ENCODE data around the gene CSMD2.
"Not testable (repeated sequence)": the region's sequence is repeated elsewhere in the genome, so short reads cannot be mapped to it uniquely, and the experiment has no call there.

Gene CSMD2

DNA sequence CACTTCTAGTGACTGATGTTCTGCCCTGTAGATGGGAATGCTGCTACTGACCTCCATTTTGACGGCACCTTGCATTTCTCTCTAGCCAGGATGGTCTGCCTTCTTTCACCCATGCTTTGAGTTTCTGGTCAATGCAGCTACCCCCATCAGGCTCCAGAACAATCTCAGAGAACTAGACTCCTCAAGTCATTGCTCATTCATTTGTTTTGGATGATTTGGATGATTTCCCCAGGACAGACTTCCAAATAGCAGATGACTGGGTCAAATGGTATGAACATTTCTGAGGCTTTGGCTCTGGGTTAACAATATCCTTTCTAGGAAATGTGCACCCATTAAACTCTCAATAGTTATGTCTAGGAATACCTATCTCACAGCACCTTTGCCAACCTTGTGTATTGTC lies 63.9 kb downstream of the CSMD2 start:
- no peak for DNase-seq

GRCh38 chr1:34100332-34100731 lies 64.7 kb downstream of the CSMD2 start:
- no peak for DNase-seq

DNA sequence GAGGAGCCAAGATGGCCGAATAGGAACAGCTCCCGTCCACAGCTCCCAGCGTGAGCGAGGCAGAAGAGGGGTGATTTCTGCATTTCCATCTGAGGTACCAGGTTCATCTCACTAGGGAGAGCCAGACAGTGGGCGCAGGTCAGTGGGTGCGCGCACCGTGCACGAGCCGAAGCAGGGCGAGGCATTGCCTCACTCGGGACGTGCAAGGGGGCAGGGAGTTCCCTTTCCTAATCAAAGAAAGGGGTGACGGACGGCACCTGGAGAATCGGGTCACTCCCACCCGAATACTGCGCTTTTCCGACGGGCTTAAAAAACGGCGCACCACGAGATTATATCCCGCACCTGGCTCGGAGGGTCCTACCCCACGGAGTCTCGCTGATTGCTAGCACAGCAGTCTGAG lies 72.6 kb downstream of the CSMD2 start:
- not testable (repeated sequence) for DNase-seq

DNA sequence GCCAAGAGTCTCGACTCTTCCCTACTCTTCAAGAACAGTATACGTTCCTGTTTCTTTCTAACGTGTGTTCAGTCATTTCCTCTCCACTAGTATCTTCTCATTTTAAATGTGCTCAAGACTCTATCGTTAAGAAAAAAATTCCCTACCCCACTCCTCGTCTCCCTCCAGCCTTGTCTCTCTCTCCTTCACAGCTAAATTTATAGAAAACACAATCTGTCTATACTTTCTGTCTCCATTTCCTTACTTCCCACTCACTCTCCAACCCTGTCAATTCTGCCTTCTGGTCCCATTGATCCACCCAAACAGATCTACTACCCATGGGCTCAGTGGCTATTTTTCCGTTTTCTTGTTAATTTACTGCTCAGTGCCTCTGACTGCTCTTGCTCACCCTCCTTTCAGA lies 75.3 kb downstream of the CSMD2 start:
- DNase-seq, result no peak

- DNase-seq, result no peak
Measured at GRCh38 chr1:34087986-34088385, 77.0 kb downstream of the CSMD2 start.

- no peak for DNase-seq
Measured at GRCh38 chr1:34086561-34086960, 78.5 kb downstream of the CSMD2 start.

DNA sequence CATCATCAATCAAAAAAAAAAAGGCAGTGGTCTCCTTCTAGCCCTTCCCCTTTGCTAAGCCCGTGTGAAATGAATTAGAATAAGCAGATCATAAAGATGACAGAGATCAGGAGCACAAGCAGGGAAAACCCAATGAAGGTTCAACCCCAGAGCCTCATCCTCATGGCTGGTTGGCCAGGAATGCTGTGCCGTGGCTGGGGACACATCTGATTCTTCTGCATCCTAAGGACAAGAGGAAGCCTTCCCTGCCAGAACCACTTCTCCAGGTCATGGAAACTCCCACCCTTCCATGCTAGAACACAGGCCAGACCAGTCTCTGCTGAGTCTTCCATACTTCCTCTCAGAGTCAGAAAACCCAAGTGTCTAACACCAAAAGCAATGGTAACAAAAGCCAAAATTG lies 81.1 kb downstream of the CSMD2 start:
- no peak for DNase-seq

DNA sequence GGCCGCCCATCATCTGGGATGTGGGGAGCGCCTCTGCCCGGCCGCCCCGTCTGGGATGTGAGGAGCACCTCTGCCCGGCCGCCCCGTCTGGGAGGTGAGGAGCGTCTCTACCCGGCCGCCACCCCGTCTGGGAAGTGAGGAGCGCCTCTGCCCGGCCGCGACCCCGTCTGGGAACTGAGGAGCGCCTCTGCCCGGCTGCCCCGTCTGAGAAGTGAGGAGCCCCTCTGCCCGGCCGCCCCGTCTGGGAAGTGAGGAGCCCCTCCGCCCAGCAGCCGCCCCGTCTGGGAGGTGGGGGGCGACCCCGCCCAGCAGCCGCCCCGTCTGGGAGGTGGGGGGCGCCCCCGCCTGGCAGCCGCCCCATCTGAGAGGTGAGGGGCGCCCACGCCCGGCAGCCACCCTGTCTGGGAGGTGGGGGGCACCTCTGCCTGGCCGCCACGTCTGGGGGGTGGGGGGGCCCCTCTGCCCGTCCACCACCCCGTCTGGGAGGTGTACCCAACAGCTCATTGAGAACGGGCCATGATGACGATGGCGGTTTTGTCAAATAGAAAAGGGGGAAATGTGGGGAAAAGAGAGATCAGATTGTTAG lies 82.9 kb downstream of the CSMD2 start:
- not testable (repeated sequence) for DNase-seq

DNA sequence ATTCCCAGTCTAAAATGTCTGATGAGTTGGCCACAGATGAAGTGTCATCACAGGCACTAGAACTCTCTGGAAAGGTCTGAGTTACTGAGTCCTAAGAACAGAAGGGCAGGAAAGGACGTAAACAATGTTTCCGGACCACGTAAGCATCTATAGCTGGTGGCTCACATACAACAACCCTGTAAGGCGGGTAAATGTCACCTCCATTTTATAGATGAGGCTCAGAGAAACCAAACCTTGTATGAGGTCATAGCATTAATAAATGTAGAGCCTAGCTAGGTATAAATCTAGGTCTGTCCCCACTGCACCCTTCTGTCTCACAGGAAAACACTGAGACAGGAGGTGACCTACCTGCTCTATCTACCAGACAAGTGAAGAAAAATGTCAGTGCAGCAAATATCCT lies 86.6 kb downstream of the CSMD2 start:
- no peak for DNase-seq

DNA sequence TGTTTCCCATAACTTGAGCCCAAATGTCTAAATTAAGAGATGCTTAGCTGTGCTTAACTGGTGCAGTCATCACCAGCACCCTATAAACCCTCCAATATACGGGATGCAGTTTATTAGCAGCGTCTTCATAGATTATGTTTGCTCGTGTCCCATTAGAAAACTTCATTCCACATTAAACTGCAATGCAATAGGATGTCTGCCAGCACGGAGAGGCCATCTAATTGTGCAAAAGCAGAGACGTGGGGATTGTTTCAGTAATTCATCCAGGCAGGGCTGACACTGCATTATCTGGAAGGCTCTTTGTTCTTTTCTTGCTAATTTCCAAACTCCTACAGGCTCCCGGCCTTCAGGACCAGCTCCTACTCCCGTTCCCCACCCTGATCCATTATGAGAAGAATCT lies 89.5 kb downstream of the CSMD2 start:
- no peak for DNase-seq

GRCh38 chr1:34073028-34073695 lies 91.9 kb downstream of the CSMD2 start:
- no peak for DNase-seq

DNA sequence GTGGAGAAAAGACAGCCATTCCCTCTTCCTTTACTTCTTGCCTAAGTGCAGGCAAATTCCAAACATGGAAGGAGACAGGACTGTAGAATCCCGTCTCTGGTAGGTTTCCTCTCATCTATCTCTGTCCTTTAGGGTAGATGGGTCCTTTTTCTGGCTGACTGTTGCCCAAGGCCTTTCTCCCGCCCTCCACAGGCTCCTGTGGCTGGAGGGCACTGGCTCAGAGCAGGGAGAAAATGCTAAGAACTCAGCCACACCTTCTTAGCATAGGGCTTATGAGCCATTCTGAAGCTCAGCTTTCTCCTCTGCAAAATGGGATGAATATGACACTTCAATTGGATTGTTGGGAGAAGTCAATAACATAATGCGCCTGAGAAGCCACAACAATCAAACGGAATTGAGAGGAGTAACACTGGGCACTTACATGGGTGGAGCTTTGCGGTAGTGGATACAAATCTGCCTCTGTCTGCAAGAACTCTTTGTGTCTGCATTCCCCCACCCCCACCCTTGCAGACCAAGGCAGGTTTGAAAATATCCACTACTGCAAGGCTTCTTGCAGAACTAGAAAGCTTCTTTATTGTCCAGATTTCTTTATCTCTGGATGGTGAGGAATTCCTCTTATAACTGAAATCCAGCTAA lies 94.7 kb downstream of the CSMD2 start:
- no peak for DNase-seq

- no peak for DNase-seq
Measured at GRCh38 chr1:34066981-34067603, 97.9 kb downstream of the CSMD2 start.

DNA sequence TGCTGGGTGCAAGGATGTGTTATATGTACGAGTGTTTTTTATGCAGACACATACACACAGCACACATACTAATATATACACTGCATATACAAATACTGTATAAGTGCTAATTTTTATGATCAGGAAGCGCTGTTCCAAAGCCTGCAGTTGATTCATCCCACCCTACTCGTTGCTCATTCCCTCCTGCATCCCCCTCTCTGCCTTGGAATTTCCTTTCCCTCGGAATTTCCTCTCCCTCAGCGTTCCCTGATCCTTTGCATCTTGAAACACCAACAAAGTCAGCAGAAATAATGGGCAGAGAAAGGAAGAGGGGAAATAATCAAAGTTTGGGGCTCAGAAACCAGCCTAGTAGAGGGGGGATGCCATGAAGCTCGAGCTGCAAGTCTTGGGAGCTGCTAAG lies 98.9 kb downstream of the CSMD2 start:
- DNase-seq, result no peak

GRCh38 chr1:34065498-34065897 lies 99.5 kb downstream of the CSMD2 start:
- DNase-seq, result no peak

DNA sequence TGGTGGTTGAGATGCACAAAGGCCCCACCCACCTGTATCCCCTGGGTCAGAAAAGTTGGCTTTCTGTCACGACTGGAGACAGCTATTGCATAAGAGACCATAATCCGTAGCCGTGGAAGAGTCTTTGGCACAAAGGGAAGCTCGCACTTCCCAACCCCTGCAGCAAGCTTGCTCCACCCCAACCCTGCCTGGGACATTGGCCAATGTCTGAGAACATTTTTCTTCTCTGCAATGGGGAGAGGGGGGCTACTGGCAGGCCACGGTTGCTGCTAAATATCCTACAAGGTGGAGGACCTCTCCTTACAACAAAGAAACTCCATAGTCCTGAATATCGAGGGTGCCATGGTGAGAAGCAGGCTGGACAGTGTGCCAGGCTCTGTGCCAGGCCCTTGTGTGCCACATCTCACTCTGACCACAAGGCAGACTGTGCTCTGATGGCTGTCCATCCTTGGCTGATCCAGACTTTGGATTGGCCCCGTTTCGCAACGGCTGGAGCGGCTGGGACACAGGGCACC lies 104.1 kb downstream of the CSMD2 start:
- no peak for DNase-seq

- no peak for DNase-seq
Measured at GRCh38 chr1:34060187-34060730, 104.8 kb downstream of the CSMD2 start.

DNA sequence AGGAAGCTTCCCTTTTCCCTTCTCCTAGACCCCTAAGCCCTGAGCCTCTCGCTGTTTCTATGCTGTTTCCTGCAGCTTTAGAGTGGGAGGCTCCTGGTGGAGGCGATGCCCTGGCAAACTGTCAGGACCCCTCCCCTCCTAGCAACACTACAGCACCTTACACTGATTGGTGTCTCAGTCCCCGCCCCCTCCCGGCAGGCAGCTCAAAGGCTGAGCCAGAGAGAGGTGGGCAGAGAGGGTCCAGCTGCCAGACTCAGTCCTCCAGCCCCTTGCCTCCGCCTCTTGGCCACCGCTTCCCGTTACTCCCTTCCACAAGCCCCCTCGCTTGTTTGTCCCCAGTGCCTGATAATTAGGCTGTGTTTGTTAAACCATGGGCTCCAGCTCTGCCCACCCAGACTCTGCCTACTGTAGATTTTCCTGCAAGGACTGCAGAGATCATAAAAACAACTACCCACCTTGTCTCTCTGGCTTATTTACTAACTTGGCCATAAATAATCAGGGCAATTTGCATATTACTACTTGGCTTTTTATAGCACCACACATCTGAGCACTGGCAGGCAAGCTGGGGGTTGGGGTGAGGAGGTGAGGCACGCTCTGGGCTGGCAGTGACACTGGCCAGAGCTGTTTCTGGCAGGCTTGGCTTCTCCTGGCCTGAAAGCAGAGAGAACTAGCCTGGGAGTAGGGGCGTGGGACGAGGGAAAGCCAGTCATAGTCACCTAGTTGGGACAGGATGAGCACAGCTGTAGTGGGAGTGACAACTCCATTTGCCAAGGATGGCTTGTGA lies 107.5 kb downstream of the CSMD2 start:
- DNase-seq, result no peak

GRCh38 chr1:34055818-34056217 lies 109.2 kb downstream of the CSMD2 start:
- DNase-seq, result no peak

DNA sequence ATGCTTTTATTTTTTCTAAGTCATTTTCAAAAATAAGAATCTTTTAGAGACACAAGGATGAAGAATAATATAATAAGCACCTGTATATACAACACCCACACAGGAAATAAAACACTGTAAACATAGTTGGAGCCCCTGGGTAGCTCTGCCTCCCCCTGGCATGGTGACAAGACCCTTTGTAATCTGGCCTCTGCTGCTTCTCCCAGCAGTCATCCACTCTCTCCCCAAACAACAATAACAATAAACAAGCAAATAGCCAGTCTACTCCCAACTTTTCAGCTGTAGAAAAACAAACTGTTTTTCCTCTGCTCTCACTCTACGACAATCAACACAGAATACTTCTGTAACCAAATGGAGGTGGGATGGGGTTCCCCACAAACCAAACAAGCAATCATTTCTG lies 110.1 kb downstream of the CSMD2 start:
- DNase-seq, result no peak

DNA sequence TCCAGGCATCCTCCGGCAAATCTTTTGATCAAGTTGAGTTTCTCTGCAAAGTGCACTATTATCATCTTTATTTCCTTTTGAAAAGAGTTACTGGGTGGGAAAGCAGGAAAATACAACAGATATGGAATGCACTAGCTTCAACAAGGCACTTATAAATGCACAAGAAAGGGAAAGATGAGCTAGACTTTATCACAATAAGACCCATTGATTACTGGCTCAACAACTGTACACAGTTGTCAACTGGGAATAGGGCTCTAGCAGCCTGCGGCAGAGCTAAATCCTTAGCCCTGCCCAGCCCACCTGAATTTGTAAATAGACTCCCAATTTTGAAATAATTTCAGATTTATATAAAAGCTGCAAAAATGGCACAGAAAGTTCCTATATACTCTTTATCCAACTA lies 111.4 kb downstream of the CSMD2 start:
- no peak for DNase-seq

GRCh38 chr1:34052565-34052964 lies 112.5 kb downstream of the CSMD2 start:
- no peak for DNase-seq

All from NCI-H1436 treated with DMSO at 0.1 percent for 48 hours (cell line).